Skeletal muscle satellite cell (primary cell): ENCODE measurements around the gene SMARCAL1. TPM values are rescaled to one million over a fixed set of nuclear protein-coding genes. Genes with fewer than 3 reads are reported as not detected.

Source experiments
- H3K27me3 ChIP-seq: 2 replicates; pipeline ENCODE4 v1.7.0; 2013; ENCODE audit warnings: low read length; ENCODE audit not compliant: control insufficient read depth, insufficient read depth
- H3K36me3 ChIP-seq: 2 replicates; pipeline ENCODE4 v1.7.0; 2013; ENCODE audit warnings: mild to moderate bottlenecking, control low read depth, low read length; ENCODE audit not compliant: insufficient read depth
- H3K4me1 ChIP-seq: 2 replicates; pipeline ENCODE4 v1.7.0; 2013; ENCODE audit warnings: low read length; ENCODE audit not compliant: control insufficient read depth, insufficient read depth
- H3K4me2 ChIP-seq: 2 replicates; pipeline ENCODE4 v1.7.0; 2013; ENCODE audit warnings: mild to moderate bottlenecking, low read length
- H3K4me3 ChIP-seq: 2 replicates; pipeline ENCODE4 v1.7.0; 2013; ENCODE audit warnings: low read length
- H3K9ac ChIP-seq: 2 replicates; pipeline ENCODE4 v1.7.0; 2013; ENCODE audit warnings: mild to moderate bottlenecking, low read depth, low read length, moderate library complexity
- H3K9me3 ChIP-seq: replicated peaks from 2 replicates; pipeline ENCODE4 v1.7.0; 2013; ENCODE audit warnings: mild to moderate bottlenecking, control low read depth, low read length
- total RNA-seq: library from RNA; depleted of rRNA; stranded (reverse); fragments of >200 nt; gene quantifications from 2 replicates; pipeline ENCODE4 v1.2.3, GENCODE V29; 2012; rRNA removed

SMARCAL1 gene
- total RNA-seq = 8.6 and 14.2 TPM in 2 replicates

DNA sequence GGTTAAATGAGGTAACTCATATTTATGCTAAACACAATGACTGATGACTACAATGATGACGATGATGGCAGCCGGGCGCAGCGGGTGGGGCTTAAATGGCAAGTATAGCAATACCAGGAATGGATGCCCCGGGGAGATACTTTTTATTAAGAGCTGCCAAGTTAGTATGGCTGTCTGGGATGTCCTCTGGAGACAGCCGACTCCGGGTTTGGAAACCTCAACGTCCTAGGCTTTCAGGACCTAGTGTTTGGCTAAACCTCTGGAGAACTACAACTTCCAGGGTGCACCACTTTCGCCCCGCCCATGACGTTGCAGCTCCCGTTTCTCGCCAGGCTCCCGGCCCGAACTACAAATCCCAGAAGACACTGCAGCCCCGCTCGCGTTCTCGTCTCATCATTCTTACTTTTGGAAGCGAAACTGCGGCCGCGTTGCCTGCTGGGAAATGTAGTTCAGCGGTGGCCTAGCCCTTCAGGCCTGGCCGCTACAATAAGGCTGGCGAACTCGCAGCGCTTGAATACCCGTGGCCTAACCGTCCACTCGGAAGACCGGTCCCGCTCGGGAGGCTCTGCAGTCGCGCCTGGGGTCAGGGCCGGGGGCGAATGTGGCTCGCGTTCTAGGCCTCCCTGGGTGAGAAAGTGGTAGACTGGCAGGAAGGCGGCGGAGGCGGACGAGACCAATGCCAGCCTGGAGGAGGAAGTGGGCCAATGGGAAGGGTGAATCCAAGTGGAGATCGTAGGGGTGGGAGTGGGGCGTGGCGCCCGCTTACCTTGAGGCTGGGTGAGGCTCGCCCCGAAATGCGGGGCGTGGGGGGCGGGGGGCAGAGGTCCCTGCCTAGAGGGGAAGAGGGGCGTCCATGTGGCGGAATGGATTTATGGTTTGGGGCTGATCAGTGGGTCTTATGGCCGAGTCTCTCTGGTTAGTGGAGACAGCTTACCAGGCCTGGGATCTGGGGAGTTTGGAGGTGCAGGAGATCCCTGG is at the start of gene SMARCAL1:
Gene SMARCAL1, plus strand, starts transcription at position 463 of the 978 bp plus-strand sequence. CDS start 2,221 bp downstream, outside the sequence.
- H3K27me3 ChIP-seq = no peaks in the 10 kb centered on the region
- peak within 1 kb of the TSS; percentile 95 for H3K4me2 ChIP-seq
- peaks cover 20% of the 10 kb centered on the region for H3K36me3 ChIP-seq
- H3K9ac ChIP-seq = peak within 1 kb of the TSS; percentile 99
- H3K4me3 ChIP-seq = peak within 1 kb of the TSS; percentile 99
- H3K9me3 ChIP-seq = no peaks in the 10 kb centered on the region
- peaks cover 4% of the 10 kb centered on the region for H3K4me1 ChIP-seq

DNA sequence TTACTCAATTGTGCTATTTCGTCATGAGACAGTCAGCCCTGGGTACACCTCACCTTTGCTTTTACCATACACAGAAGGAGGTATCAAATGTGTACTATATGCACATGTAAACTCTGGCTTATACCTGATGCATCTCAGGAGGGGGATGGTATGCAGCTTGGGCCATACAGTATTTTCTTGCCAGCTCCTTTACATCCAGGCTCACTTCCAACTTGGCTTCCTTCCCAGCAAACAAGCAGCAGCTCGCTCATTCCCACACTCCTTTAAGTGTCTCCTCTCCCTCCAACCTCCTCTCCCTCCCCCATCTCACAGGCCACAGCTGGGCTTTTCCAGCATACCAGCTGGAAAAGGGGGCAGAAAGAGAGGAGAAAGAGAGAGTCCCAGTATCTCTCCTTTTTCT is 49.6 kb upstream of the SMARCAL1 start:
- Histone ChIP-seq H3K9ac (no peak overlapping the region), H3K27me3 (no peaks in the 10 kb centered on the region), H3K4me2 (no peak overlapping the region), H3K4me1 (peaks cover 13% of the 10 kb centered on the region), H3K36me3 (peaks cover 9% of the 10 kb centered on the region), H3K9me3 (no peaks in the 10 kb centered on the region), H3K4me3 (no peak overlapping the region)

DNA sequence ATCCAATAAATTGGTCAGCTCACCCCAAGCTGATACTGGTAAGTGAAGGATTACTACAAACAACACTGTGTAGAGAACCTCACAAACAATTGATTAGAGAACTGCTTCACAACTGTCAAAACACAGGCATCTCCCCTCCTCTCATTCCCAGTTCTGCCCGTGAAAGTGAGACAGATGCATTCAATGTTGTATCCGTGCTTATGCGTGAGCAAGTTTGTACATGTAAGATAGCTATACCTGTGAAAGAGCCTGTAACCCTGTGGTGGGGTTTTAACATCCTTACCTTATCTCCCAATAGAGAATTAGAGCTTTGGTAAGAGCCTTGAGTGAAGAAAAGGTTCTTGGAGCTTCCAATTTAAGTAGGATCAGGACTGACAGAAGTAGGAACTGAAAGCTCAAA is 49.1 kb upstream of the SMARCAL1 start:
- no peak overlapping the region for H3K9ac ChIP-seq
- no peaks in the 10 kb centered on the region for H3K9me3 ChIP-seq
- peaks cover 9% of the 10 kb centered on the region for H3K36me3 ChIP-seq
- no peaks in the 10 kb centered on the region for H3K27me3 ChIP-seq
- H3K4me2 ChIP-seq = no peak overlapping the region
- peaks cover 18% of the 10 kb centered on the region for H3K4me1 ChIP-seq
- H3K4me3 ChIP-seq = no peak overlapping the region

DNA sequence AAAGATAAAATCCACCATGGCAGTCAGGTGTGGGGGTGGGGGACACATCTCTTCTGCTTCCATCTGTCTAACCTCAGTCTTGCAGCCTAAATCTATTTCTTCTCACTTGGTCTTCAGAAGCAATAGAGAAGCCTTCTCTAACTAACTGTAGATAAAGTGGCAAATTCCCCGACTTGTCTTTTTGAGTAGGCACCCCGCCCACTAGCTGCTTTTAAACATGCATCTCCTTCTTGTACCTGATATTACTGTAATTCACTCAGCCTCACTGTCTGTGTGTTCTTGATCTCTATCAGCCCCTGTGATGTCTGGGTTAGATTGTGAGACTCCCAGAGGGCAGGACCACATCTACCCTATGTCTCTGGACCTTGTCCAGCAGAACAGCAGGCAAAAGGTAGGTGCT is 46.8 kb upstream of the SMARCAL1 start:
- Histone ChIP-seq H3K4me1 (peaks cover 39% of the 10 kb centered on the region), H3K4me3 (no peak overlapping the region), H3K36me3 (peaks cover 9% of the 10 kb centered on the region), H3K9ac (no peak overlapping the region), H3K4me2 (no peak overlapping the region), H3K9me3 (no peaks in the 10 kb centered on the region), H3K27me3 (no peaks in the 10 kb centered on the region)

DNA sequence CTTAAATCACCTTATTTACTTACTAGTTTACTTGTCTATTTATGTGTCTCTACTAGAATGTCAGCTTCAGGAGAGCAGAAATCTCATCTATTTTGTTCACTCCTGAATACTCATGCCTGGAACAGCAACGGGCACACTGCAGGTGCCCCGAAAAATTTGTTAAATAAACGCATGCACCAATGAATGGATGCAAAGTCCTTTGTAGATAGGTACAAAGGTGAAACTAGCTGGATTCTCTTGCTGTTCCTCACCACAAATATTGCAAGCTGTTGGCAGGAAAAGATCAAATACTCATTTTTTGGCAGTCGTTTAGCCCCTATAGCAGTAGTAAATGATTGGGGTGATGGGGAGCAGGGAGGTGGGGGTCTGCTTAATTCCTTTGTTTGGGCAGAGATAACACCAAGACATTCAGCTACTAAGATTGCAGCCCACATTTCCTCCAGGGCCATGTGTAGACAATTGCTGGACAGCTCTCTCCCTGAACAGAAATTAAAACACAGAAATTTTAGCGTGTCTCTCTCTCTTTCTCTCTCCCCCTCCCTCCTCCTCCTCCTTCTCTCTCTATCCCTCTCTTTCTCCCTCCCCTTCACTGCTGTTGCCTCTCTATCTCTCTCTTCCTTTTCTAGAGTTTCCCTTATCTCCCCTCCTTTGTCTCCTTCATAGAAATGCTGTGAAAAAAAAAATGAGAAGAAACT is 45.4 kb upstream of the SMARCAL1 start:
- no peaks in the 10 kb centered on the region for H3K9me3 ChIP-seq
- H3K4me1 ChIP-seq = peaks cover 45% of the 10 kb centered on the region
- no peaks in the 10 kb centered on the region for H3K27me3 ChIP-seq
- peaks cover 9% of the 10 kb centered on the region for H3K36me3 ChIP-seq
- no peak overlapping the region for H3K9ac ChIP-seq
- peak overlapping the region; percentile 94 for H3K4me2 ChIP-seq
- H3K4me3 ChIP-seq = no peak overlapping the region

DNA sequence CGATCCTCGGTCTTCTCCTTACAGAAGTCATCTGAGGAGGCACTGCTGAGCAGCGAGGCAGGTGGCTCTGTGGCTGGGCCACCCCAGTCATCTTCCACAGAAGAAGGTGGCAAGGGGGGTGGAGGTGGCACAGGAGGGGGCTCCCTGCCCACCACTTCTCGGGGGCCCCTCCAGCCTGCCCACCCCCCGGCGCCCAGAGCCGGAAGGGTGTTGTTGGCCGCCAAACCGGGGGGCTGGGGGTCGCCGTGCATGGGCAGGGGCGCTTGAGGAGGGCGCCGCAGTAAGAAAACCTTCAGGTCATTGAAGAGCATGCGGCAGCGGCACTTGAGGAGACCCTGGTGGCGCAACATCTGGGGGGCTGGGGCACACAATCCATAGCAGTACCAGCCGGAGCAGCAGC is 42.5 kb upstream of the SMARCAL1 start:
- Histone ChIP-seq H3K27me3 (no peaks in the 10 kb centered on the region), H3K4me3 (peak overlapping the region; percentile 68), H3K4me1 (peaks cover 53% of the 10 kb centered on the region)

DNA sequence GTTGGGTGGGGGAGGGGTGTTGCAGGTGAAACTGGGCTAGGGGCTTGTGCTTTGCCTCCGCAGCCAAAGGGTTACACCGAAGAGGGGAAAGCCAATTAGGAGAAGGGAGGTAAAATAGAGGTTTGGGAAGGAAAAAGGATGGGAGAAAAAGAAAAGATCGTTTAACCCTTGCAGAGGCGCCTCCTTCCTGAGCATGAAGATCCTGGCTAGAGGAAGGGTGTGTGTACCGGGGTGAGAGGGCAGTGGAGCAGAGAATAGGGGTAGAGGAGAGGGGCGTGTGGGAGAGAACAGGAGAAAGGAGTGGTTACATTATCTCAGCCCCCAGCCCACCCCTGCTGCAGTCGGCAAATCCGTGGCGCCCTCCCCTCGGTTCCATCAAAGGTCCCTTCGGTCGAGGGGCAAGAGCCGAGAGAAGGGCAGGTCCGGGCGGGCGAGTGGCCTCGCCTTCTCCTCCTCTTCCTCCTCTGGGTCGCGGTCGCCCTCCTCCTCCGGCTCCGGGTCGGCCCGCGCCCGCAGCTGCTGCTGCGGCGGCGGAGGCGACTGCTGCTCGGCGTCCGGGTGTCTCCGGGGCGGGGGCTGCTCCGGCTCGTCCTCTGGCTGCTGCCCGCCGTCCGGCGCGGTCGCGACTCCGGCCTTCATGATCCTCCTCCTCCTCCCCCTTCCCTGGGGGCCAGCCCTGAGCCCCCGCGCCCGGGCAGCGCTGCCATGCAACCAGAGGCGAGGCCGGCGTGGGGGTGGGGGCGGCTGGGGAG is 41.1 kb upstream of the SMARCAL1 start:
- no peaks in the 10 kb centered on the region for H3K9me3 ChIP-seq
- H3K4me2 ChIP-seq = peak overlapping the region; percentile 94
- peaks cover 6% of the 10 kb centered on the region for H3K36me3 ChIP-seq
- peaks cover 53% of the 10 kb centered on the region for H3K4me1 ChIP-seq
- H3K4me3 ChIP-seq = peak overlapping the region; percentile 68
- peak overlapping the region; percentile 77 for H3K9ac ChIP-seq
- H3K27me3 ChIP-seq = no peaks in the 10 kb centered on the region

More for the DNA sequence above, 42.5 kb upstream of the SMARCAL1 start:
- peaks cover 6% of the 10 kb centered on the region for H3K36me3 ChIP-seq
- H3K4me2 ChIP-seq = peak overlapping the region; percentile 94
- no peak overlapping the region for H3K9ac ChIP-seq
- no peaks in the 10 kb centered on the region for H3K9me3 ChIP-seq

DNA sequence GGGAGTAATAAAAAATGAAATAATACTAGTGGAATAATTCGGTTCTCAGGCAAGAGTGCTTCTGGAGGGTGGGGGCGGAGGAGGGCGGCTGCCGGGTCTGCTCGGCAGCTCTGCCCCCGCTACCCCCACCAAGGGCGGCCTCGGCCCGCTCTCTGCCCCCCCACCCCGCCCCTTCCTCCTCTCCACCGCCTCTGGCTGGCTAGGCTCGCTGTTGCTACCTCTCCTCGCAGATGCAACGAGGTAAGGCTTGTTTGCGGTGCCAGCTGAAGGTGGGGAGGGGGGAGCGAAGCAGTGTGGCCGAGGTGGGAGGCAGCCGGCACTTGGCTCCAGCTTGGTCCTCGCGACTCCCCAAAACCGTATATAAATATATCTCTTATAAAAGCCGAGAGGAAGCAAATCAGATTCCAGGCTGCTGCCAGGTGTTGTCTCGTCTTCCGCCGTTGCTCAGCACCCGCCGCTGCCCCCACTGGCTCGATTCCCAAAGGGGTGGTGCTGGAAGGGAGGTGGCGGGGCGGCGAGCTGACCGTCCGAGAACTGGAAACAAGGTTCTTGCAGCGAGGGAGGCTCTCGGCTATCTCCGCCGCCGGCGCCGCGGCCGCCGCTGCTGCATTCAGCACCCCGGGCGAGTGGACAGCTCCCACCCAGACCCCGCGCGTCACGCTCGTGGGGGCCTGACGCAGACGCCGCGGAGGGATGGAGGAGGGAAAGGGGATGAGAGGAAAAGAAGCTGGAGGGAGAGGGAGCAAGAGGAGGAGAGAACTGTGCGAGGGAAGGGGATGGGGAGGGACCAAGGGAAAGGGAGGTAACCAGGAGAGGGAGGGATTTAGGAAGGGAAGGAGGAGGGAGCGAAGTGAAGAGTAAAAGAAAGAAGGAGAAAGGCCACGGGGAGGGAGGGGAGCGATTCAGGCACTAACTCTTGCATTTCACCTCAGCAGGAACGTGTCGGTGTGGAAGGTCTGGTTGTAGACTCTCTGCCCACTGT is 40.3 kb upstream of the SMARCAL1 start, which contains the start of gene MARCHF4:
Gene MARCHF4, minus strand, starts transcription at position 763 of the 982 bp plus-strand sequence. CDS start 2,223 bp downstream, outside the sequence.
- peak within 1 kb of the TSS; percentile 77 for H3K9ac ChIP-seq
- peaks cover 53% of the 10 kb centered on the region for H3K4me1 ChIP-seq
- H3K4me3 ChIP-seq = peak within 1 kb of the TSS; percentile 68
- peak within 1 kb of the TSS; percentile 94 for H3K4me2 ChIP-seq
- no peaks in the 10 kb centered on the region for H3K27me3 ChIP-seq
- H3K36me3 ChIP-seq = no peaks in the 10 kb centered on the region
- no peaks in the 10 kb centered on the region for H3K9me3 ChIP-seq

DNA sequence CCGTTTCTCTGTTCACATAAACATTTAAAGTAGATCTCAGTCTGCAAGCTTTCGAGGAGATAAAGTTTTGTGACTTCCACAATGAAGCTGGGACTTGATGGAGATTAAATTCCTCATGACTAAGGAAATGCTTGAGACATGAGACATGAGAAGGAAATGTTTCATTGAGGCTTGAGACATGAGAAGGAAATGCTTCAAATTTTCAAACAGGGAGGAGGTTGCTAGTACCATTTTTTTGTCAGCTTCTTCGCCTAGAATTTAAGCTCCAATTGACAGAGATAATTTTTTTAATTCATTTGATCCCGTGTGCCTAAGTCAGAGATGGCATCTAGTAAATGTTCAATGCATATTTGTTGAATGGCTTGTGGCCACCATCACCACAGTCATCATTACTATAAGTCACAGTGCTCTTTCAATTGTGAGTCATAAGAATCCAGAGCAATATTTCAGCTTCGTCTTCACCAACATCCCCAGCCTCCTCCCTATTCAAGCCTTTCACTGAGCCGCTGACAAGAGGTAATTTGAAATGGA is 39.5 kb upstream of the SMARCAL1 start:
- H3K4me2 ChIP-seq = peak overlapping the region; percentile 94
- H3K9me3 ChIP-seq = no peaks in the 10 kb centered on the region
- peak overlapping the region; percentile 77 for H3K9ac ChIP-seq
- H3K27me3 ChIP-seq = no peaks in the 10 kb centered on the region
- no peaks in the 10 kb centered on the region for H3K36me3 ChIP-seq
- H3K4me1 ChIP-seq = peaks cover 49% of the 10 kb centered on the region
- peak overlapping the region; percentile 68 for H3K4me3 ChIP-seq

DNA sequence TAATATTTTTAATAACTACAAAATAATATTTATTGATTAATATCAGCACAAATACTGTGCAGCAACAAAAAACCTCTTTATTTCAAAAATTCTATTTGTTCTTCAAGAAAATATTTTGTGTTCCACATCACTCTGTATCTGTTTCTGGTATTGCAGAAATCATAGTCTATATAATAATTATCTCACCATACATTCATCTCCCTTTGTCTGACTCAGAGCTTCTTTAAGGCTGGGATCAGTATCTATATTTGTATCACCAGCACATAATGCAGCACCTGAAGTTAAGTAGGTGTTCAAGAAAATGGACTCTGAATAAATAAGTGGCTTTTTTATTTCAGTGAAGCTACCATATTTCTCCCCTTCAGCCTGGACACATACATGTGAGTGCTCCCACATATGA is 38.4 kb upstream of the SMARCAL1 start:
- Histone ChIP-seq H3K4me3 (no peak overlapping the region), H3K4me2 (no peak overlapping the region), H3K9me3 (no peaks in the 10 kb centered on the region), H3K9ac (no peak overlapping the region), H3K4me1 (peaks cover 39% of the 10 kb centered on the region), H3K27me3 (no peaks in the 10 kb centered on the region), H3K36me3 (no peaks in the 10 kb centered on the region)
